Inferior parietal cortex (tissue), 1 donor: ENCODE results near the gene MAB21L3.

Experiments
- DNase-seq: peaks from one replicate; pipeline ENCODE4 v3.0.0-alpha.2; 2016; ENCODE audit errors: extremely low spot score

Gene MAB21L3

GRCh38 chr1:116165572-116165971 is 54.4 kb downstream of the MAB21L3 start:
- no peak for DNase-seq

GRCh38 chr1:116166011-116166571 is 54.9 kb downstream of the MAB21L3 start:
- DNase-seq, result no peak

- DNase-seq, result no peak
Measured at GRCh38 chr1:116166655-116167054, 55.5 kb downstream of the MAB21L3 start.

- no peak for DNase-seq
Measured at GRCh38 chr1:116167625-116168276, 56.6 kb downstream of the MAB21L3 start.

GRCh38 chr1:116168277-116169032 is 57.3 kb downstream of the MAB21L3 start:
- DNase-seq, result peak; percentile 77

- DNase-seq, result no peak
Measured at GRCh38 chr1:116169898-116170297, 58.7 kb downstream of the MAB21L3 start.

- DNase-seq, result no peak
Measured at GRCh38 chr1:116170721-116171589, 59.8 kb downstream of the MAB21L3 start.

GRCh38 chr1:116172666-116173065 is 61.5 kb downstream of the MAB21L3 start:
- no peak for DNase-seq

GRCh38 chr1:116175611-116176010 is 64.4 kb downstream of the MAB21L3 start:
- DNase-seq, result no peak

- DNase-seq, result no peak
Measured at GRCh38 chr1:116176306-116176789, 65.1 kb downstream of the MAB21L3 start.

- DNase-seq, result no peak
Measured at GRCh38 chr1:116177861-116178260, 66.7 kb downstream of the MAB21L3 start.

- DNase-seq, result no peak
Measured at GRCh38 chr1:116178837-116179236, 67.6 kb downstream of the MAB21L3 start.

GRCh38 chr1:116179419-116179818 is 68.2 kb downstream of the MAB21L3 start:
- DNase-seq, result no peak

- no peak for DNase-seq
Measured at GRCh38 chr1:116179964-116180363, 68.8 kb downstream of the MAB21L3 start.

GRCh38 chr1:116182019-116182714 is 71.0 kb downstream of the MAB21L3 start:
- no peak for DNase-seq
